T-helper 1 cell treated with Interleukin-12 subunit alpha and Interleukin-12 subunit beta and Interleukin-4 antibody, amounts not matched to agents 30 μg/mL and 1 μg/mL, for 36 hours (primary cell): ENCODE results near the gene COMP.
"Not testable (repeated sequence)": the region's sequence is repeated elsewhere in the genome, so short reads cannot be mapped to it uniquely, and the experiment has no call there.

Experiments used
- H3K27ac Mint-ChIP-seq: one replicate; pipeline ENCODE4 v1.8.0; 2021; ENCODE audit warnings: mild to moderate bottlenecking, mixed read lengths
- H3K27me3 Mint-ChIP-seq: one replicate; pipeline ENCODE4 v1.8.0; 2021; ENCODE audit warnings: low read depth, mixed read lengths
- H3K36me3 Mint-ChIP-seq: one replicate; pipeline ENCODE4 v1.8.0; 2021; ENCODE audit warnings: low read depth, mixed read lengths
- H3K4me1 Mint-ChIP-seq: one replicate; pipeline ENCODE4 v1.8.0; 2021; ENCODE audit warnings: low read depth, mixed read lengths
- H3K4me3 Mint-ChIP-seq: one replicate; pipeline ENCODE4 v1.8.0; 2021; ENCODE audit warnings: mild to moderate bottlenecking, moderate library complexity, mixed read lengths
- H3K9me3 Mint-ChIP-seq: one replicate; pipeline ENCODE4 v1.8.0; 2021; ENCODE audit warnings: mixed read lengths

Gene COMP

DNA sequence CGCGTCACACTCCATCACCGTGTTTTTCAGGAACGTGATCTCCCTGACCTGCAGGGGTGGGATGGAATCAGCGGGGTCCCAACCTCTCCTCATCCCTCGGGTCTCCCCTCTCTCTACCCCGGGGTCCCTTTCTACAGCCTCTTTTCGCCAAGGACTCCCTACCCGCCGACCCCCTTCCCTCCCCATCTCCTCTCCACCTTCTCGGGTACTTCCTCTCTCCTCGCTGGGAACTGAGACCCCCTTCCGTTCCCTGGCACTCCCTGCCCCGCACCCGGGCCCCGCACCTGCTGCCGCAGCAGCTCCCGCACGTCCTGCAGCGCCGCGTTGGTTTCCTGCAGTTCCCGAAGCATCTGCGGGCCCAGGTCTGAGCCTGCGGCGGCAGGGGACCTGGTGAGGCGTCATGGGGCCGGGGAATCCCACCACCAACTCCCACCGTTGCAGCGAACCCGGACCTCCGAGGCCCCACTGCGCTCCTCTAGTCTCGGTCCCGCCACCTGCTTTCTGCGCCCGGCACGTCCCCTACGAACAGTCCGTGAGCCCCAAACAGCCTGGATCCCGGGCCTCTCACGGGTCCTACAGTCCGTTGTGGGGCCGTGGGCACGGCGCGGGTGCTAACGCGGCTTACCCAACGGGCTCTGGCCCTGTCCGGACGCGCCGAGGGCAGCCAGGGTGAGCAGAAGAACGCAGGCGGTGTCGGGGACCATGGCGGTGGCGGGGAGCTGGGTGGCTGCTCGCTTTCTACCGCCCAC lies at the start of gene COMP:
Gene COMP (minus strand): TSS at position 740 of the 749 bp plus-strand sequence. CDS start 36 bp downstream, at position 704.
- Mint-ChIP-seq H3K27ac (peak within 1 kb of the TSS; percentile 84), H3K9me3 (no peaks in the 10 kb centered on the region), H3K4me3 (peak within 1 kb of the TSS; percentile 68), H3K36me3 (peaks cover 4% of the 10 kb centered on the region), H3K4me1 (peaks cover 13% of the 10 kb centered on the region), H3K27me3 (peaks cover 83% of the 10 kb centered on the region)

DNA sequence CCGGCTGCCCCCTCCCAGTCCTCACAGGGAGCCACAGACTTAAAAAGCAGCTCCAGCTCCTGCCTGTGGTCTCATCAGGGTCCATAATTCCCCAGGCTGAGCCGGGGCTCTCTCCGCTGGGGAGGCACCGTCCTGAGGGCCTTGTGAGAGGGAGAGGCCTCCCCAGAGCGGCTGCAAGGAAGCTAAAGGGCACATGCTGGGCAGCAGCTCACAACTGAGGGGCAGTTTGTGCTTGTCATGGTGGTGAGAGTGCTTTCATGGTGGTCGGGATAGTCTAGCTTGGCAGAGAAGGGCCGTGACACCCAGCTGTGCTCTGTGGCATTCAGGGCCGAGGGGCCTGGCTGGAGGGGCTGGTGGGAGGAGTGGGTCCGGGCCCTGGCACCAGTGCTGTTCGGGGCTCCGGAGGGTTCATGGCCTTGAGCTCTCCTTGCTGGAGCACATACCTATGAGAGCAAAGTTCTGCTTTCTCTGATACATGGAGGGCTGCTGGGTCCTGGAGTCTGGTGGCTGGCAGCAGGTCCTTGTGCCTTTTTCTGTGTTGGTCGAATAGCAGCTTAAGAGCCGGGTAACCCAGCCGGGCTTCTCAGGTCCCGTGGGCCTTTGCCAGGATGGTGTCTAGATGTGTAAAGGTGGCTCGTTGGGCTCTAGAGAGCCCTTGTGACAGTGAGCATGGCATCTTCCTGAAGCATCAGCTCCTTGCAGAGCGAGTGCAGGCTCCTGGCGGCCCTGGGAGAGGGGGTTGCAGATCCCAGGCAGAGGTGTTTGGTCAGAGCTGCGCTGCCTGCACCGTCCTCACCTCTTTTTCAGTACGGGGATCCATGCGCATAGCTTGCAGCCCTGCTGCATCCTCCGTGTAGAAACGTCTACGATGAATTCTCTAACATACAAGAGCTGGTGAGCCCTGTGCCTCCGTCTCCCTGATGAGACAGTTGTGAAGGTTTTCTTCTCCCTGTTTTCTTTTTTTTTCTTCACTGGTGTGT lies 49.5 kb upstream of the COMP start:
- H3K27me3 Mint-ChIP-seq: no peaks in the 10 kb centered on the region
- H3K4me1 Mint-ChIP-seq: peaks cover 46% of the 10 kb centered on the region
- peaks cover 14% of the 10 kb centered on the region for H3K36me3 Mint-ChIP-seq
- H3K4me3 Mint-ChIP-seq: no peak overlapping the region
- H3K9me3 Mint-ChIP-seq: no peaks in the 10 kb centered on the region
- H3K27ac Mint-ChIP-seq: no peak overlapping the region

DNA sequence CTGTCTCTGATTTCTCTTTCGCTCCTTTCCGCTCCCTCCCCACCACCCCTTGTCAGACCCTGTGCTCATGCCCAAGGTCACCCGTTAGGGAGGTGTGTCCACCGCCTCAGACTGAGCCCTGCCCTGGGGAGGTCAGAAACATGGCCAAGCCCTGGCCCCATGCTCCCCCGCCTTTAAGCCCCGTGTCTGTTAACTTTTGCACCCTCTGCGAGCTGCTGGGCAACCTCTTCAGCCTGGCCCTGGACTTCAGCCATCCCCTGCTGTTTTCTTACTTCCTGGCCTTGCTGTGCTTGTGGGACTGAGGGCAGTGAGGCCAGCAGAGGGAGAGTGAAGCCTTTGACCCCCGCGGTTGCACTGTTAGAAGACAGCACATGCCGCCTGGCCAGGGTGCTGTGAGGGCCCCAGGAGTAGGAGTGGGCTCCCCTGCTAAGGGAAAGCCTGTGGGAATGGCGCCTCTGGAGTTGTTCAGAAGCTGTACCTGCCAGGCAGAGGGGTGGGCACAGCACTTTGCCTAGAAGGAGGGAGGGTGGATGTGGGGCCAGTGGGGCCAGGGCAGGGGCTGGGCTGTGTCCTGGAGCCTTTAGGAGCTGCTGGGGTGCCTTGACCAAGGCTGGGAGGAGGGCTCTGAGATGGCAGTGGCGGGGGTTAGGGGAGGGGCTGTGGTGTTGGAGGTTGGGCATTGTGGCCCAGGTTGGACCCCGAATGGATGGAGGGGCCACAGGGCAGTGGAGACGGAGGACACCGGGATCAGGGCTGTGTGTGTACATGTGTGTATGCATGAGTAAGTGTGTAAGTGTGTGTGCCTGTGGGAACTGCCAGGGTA lies 48.6 kb upstream of the COMP start:
- no peaks in the 10 kb centered on the region for H3K9me3 Mint-ChIP-seq
- H3K4me1 Mint-ChIP-seq: peaks cover 47% of the 10 kb centered on the region
- H3K27me3 Mint-ChIP-seq: no peaks in the 10 kb centered on the region
- H3K4me3 Mint-ChIP-seq: no peak overlapping the region
- H3K36me3 Mint-ChIP-seq: peaks cover 19% of the 10 kb centered on the region
- H3K27ac Mint-ChIP-seq: no peak overlapping the region

- Mint-ChIP-seq H3K36me3 (peaks cover 35% of the 10 kb centered on the region), H3K27ac (peak overlapping the region; percentile 55), H3K4me3 (peak overlapping the region; percentile 97), H3K27me3 (no peaks in the 10 kb centered on the region), H3K4me1 (peaks cover 40% of the 10 kb centered on the region), H3K9me3 (no peaks in the 10 kb centered on the region)
Measured at GRCh38 chr19:18834644-18834984, 43.5 kb upstream of the COMP start.

DNA sequence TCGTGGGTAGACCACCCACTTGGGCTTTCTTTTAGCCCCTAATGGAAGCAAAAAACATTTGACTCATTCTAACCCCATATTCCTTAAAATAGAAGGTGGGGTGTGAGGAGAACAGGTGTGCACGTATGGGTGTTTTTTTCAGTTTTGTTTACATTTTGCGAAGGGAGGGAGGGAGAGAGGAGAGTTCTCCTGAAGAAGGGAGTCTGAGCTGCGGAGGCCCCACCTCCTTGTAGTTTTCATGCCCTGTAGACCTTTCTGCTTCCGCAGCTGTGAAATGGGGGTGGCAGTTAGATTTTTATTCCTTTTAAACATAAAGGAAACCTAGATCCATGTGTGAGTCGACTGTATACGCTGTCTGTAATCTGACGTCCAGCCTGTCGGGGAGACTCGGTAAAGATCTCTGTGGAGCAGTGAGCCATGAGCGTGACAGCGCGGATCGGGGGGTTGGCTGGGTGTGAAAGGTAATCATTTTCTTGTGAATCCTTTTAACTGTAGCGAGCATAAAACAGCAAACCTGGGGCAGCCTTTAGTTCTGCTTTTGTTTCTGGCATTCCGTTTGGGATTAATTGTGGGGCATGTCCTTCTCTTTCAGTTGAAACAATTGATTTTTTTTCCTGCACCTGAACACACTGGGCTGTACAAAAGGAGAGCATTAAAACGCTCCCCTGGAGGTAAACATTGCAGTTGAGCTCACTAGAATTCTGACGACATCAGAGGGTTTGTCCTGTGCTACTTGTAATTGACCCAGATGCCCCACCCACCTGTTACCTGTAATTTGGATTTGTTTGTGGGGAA lies 42.9 kb upstream of the COMP start:
- Mint-ChIP-seq H3K27me3 (peaks cover under 1% of the 10 kb centered on the region), H3K36me3 (peaks cover 35% of the 10 kb centered on the region), H3K27ac (peak overlapping the region; percentile 55), H3K9me3 (no peaks in the 10 kb centered on the region), H3K4me1 (peaks cover 40% of the 10 kb centered on the region), H3K4me3 (peak overlapping the region; percentile 97)

- Mint-ChIP-seq H3K27me3 (peaks cover 6% of the 10 kb centered on the region), H3K4me1 (peaks cover 37% of the 10 kb centered on the region), H3K36me3 (peaks cover 34% of the 10 kb centered on the region), H3K27ac (peak overlapping the region; percentile 94), H3K4me3 (peak overlapping the region; percentile 97), H3K9me3 (no peaks in the 10 kb centered on the region)
Measured at GRCh38 chr19:18833141-18833476, 42.0 kb upstream of the COMP start.

- Mint-ChIP-seq H3K9me3 (no peaks in the 10 kb centered on the region), H3K36me3 (peaks cover 29% of the 10 kb centered on the region), H3K27me3 (peaks cover 10% of the 10 kb centered on the region), H3K4me3 (peak overlapping the region; percentile 97), H3K27ac (peak overlapping the region; percentile 94), H3K4me1 (peaks cover 34% of the 10 kb centered on the region)
Measured at GRCh38 chr19:18832306-18833140, 41.4 kb upstream of the COMP start.

DNA sequence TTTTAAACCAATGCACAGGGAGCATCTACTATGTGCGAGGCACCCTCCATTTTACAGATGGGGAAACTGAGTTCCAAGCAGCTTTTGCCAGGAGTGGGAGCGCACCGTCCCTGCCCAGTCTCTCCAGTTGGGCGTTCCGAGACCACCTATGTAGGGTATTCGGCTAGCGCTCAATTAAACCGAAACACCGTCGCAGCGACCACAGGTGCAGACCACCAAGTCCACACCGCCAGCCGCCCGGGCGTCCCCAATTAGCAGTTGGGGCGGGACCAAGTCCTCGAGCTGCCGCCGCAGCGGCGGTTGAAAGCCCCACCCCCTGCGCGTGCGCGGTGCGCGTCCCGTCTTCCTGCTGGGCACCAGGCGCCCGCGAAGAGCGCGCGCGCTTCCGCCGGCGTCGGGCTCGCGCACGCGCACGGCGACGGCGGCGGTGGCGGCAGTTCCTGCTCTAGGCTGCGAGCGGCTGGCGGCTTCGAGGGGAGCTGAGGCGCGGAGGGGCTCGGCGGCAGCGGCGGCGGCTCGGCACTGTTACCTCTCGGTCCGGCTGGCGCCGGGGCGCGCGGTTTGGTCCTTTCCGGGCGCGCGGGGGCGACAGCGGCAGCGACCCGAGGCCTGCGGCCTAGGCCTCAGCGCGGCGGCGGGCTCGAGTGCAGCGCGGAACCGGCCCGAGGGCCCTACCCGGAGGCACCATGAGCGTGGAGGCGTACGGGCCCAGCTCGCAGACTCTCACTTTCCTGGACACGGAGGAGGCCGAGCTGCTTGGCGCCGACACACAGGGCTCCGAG lies 40.6 kb upstream of the COMP start, which contains the start of gene UPF1:
Gene UPF1 (plus strand): TSS at position 436 of the 782 bp plus-strand sequence. CDS start 251 bp downstream, at position 687.
- Mint-ChIP-seq H3K27me3 (peaks cover 11% of the 10 kb centered on the region), H3K9me3 (no peaks in the 10 kb centered on the region), H3K27ac (peak within 1 kb of the TSS; percentile 94), H3K36me3 (peaks cover 28% of the 10 kb centered on the region), H3K4me1 (peaks cover 34% of the 10 kb centered on the region), H3K4me3 (peak within 1 kb of the TSS; percentile 97)

- H3K36me3 Mint-ChIP-seq: peaks cover 20% of the 10 kb centered on the region
- peaks cover 4% of the 10 kb centered on the region for H3K9me3 Mint-ChIP-seq
- H3K4me3 Mint-ChIP-seq: peak overlapping the region; percentile 64
- peaks cover 23% of the 10 kb centered on the region for H3K4me1 Mint-ChIP-seq
- H3K27me3 Mint-ChIP-seq: peaks cover 19% of the 10 kb centered on the region
- H3K27ac Mint-ChIP-seq: no peak overlapping the region
Measured at GRCh38 chr19:18830488-18830887, 39.4 kb upstream of the COMP start.

DNA sequence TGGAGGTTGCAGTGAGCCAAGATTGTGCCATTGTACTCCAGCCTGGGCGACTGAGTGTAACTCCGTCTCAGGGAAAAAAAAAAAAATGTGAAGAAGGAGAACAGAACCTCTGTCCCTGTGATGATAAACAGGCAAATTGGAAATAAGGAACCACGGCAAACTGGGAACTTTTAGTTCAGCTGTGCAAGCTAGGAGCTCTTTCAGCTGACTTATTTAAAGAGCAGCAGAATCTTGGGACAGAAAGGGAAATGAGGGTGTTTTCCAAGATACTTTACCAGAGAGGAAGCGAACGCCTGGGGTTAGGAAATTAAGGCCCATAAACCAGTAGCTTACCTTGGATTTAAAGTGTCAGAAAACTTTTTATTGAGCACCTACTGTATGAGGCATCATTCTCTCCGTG lies 37.7 kb upstream of the COMP start:
- Mint-ChIP-seq H3K27me3 (peaks cover 23% of the 10 kb centered on the region), H3K4me1 (peaks cover 10% of the 10 kb centered on the region), H3K36me3 (peaks cover 8% of the 10 kb centered on the region), H3K4me3 (no peak overlapping the region), H3K27ac (no peak overlapping the region), H3K9me3 (peaks cover 4% of the 10 kb centered on the region)

DNA sequence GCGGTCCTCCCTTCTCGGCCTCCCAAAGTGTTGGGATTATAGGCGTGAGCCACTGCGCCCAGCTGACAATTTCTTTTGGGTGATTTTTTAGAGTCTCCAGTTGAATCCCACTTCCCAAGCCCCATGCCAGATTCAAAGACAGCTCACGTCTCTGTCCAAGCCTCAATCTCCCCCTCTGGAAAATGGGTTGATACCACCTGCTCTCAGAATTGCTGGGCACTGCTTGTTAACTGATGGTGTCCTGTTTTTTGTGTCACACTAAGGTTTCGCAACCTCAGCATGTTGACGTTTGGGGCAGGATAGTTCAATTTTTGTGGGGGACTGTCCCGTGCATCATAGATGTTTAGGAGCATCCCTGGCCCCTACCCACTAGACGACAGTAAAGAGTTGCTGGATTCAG lies 26.5 kb upstream of the COMP start:
- Mint-ChIP-seq H3K4me1 (no peaks in the 10 kb centered on the region), H3K36me3 (no peaks in the 10 kb centered on the region), H3K27ac (no peak overlapping the region), H3K4me3 (no peak overlapping the region), H3K9me3 (no peaks in the 10 kb centered on the region), H3K27me3 (no peaks in the 10 kb centered on the region)

DNA sequence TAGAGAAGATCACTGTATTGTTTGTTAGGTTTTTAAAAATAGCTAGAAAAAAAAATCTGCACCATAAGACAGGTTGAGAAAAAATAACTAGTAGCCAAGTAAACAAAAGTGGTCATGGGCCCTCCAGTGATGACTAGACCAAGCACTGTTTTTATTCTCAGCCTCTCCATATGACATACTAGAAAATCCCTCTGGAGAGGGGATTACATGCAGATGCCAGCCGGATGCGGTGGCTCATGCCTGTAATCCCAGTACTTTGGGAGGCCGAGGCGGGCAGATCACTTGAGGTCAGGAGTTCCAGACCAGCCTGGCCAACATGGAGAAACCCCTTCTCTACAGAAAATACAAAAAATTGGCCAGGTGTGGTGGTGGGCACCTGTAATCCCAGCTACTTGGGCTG lies 25.5 kb upstream of the COMP start:
- not testable (repeated sequence) for H3K36me3 Mint-ChIP-seq, H3K4me3 Mint-ChIP-seq, H3K27me3 Mint-ChIP-seq, H3K9me3 Mint-ChIP-seq, H3K27ac Mint-ChIP-seq, H3K4me1 Mint-ChIP-seq
